GM19372 (cell line): Measurements from ENCODE around the gene FLRT1.

ENCODE experiments used
- ATAC-seq: cut with Tn5 transposase; IDR thresholded peaks from one replicate; pipeline ENCODE4 v1.9.1; 2021; ENCODE audit warnings: mild to moderate bottlenecking, low read depth, moderate library complexity; ENCODE audit not compliant: unreplicated experiment

Gene FLRT1

GRCh38 chr11:64062185-64063039 lies 26.7 kb downstream of the FLRT1 start:
- ATAC-seq = no peak

- ATAC-seq = no peak
These were observed 28.0 kb downstream of the FLRT1 start for GRCh38 chr11:64063777-64064176.

- ATAC-seq = no peak
These were observed 28.8 kb downstream of the FLRT1 start for GRCh38 chr11:64064374-64065140.

- no peak for ATAC-seq
These were observed 29.4 kb downstream of the FLRT1 start for GRCh38 chr11:64065141-64065465.

- no peak for ATAC-seq
These were observed 30.0 kb downstream of the FLRT1 start for GRCh38 chr11:64065712-64066111.

GRCh38 chr11:64067230-64067993 lies 31.7 kb downstream of the FLRT1 start:
- ATAC-seq = no peak

- ATAC-seq = no peak
These were observed 33.1 kb downstream of the FLRT1 start for GRCh38 chr11:64068705-64069400.

- no peak for ATAC-seq
These were observed 33.9 kb downstream of the FLRT1 start for GRCh38 chr11:64069401-64070313.

GRCh38 chr11:64070314-64070681 lies 34.6 kb downstream of the FLRT1 start:
- ATAC-seq = no peak

GRCh38 chr11:64071849-64072248 lies 36.1 kb downstream of the FLRT1 start:
- ATAC-seq = no peak

- no peak for ATAC-seq
These were observed 36.7 kb downstream of the FLRT1 start for GRCh38 chr11:64072403-64072802.

GRCh38 chr11:64072871-64073270 lies 37.1 kb downstream of the FLRT1 start:
- no peak for ATAC-seq

GRCh38 chr11:64073542-64073941 lies 37.8 kb downstream of the FLRT1 start:
- ATAC-seq = no peak

GRCh38 chr11:64074239-64074638 lies 38.5 kb downstream of the FLRT1 start:
- no peak for ATAC-seq

- ATAC-seq = no peak
These were observed 41.0 kb downstream of the FLRT1 start for GRCh38 chr11:64076758-64077157.

- ATAC-seq = no peak
These were observed 41.9 kb downstream of the FLRT1 start for GRCh38 chr11:64077607-64078006.

GRCh38 chr11:64078284-64078683 lies 42.6 kb downstream of the FLRT1 start:
- ATAC-seq = no peak

- ATAC-seq = no peak
These were observed 43.2 kb downstream of the FLRT1 start for GRCh38 chr11:64078905-64079304.

- no peak for ATAC-seq
These were observed 44.7 kb downstream of the FLRT1 start for GRCh38 chr11:64080390-64080789.
